Thyroid gland (tissue), 4 donors: ENCODE measurements around the gene AMPD3. TPM values are rescaled to one million over a fixed set of nuclear protein-coding genes. Genes with fewer than 3 reads are reported as not detected.

Source experiments
- DNase-seq, 2 donors: peaks; one replicate each; pipeline ENCODE4 v3.0.0-alpha.2; 2019
- H3K27ac ChIP-seq, 3 donors: fragments of 200-600 bp; sonication (generic); 1 replicate in 2 of 3; 2 replicates in 1 of 3; pipeline ENCODE4 v1.5.1; 2016 to 2019; ENCODE audit warnings: mild to moderate bottlenecking in 1 of 3, moderate library complexity in 1 of 3
- H3K27me3 ChIP-seq: fragments of 200-600 bp; sonication (generic); one replicate; pipeline ENCODE4 v1.5.1; 2019
- H3K36me3 ChIP-seq, 2 donors: fragments of 200-600 bp; sonication (generic); one replicate each; pipeline ENCODE4 v1.5.1; 2016 to 2019
- H3K4me1 ChIP-seq, 2 donors: fragments of 200-600 bp; sonication (generic); one replicate each; pipeline ENCODE4 v1.5.1; 2017 to 2019
- H3K4me3 ChIP-seq, 3 donors: fragments of 200-600 bp; sonication (generic); replicated peaks in 1 of 3; 1 replicate in 2 of 3; 2 replicates in 1 of 3; pipeline ENCODE4 v1.5.1; 2016; ENCODE audit warnings: mild to moderate bottlenecking in 1 of 3
- H3K9me3 ChIP-seq: fragments of 200-600 bp; sonication (generic); one replicate; pipeline ENCODE4 v1.5.1; 2017
- CTCF ChIP-seq, 6 experiments: fragments of 200-600 bp in 3 of 6; fragments of 450-650 bp in 3 of 6; sonication (generic) in 3 of 6; IDR thresholded peaks; one replicate each; pipeline ENCODE4 v1.5.1; 2016 to 2019; ENCODE audit warnings: antibody characterized with exemption in 6 of 6, mild to moderate bottlenecking in 2 of 6, inconsistent platforms in 1 of 6, moderate library complexity in 1 of 6
- POLR2A ChIP-seq, 2 donors: fragments of 450-650 bp; IDR thresholded peaks; one replicate each; pipeline ENCODE4 v1.6.1; 2017; ENCODE audit warnings: antibody characterized with exemption in 2 of 2, mild to moderate bottlenecking in 2 of 2, moderate library complexity in 1 of 2
- WGBS, 2 donors: methylation state at CpG; one replicate each; pipeline ENCODE4 v1.1.5; 2017; 5-methylcytosine and 5-hydroxymethylcytosine counted together
- intact Hi-C: fragments of 100-400 bp; cut with DNase I; formaldehyde crosslinking; loops from one replicate; pipeline ENCODE4 v1.15.1; 2023
- total RNA-seq, 4 donors: library from RNA; depleted of rRNA; stranded (reverse); fragments of >200 nt; gene quantifications; one replicate each; pipeline ENCODE4 v1.2.3, GENCODE V29; 2016

The AMPD3 gene
- total RNA-seq, 4 donors from 2014 or later, result 3.8 to 13.0 (median 7.6) TPM

GRCh38 chr11:10414181-10414580 is 40.9 kb upstream of the AMPD3 start:
- Histone ChIP-seq H3K27me3 (no peaks in the 10 kb centered on the region), H3K4me1 (peaks cover 0 to 8% of the 10 kb centered on the region in 2 donors), H3K4me3 (no peak overlapping the region), H3K27ac (no peak overlapping the region), H3K9me3 (no peaks in the 10 kb centered on the region), H3K36me3 (no peaks in the 10 kb centered on the region)
- intact Hi-C loops, result no loop called here
- no peak for DNase-seq
- WGBS, 2 donors, result 61 to 70% methylated on average over 8 of the region's 8 CpGs
- TF ChIP-seq CTCF (IDR thresholded peaks at IDR 0.05), result no peak
- no peak for TF ChIP-seq POLR2A (IDR thresholded peaks at IDR 0.05)

- peak in 1 of 2 donors; percentile 6 for DNase-seq
- no peaks in the 10 kb centered on the region for H3K9me3 ChIP-seq
- H3K27me3 ChIP-seq, result no peaks in the 10 kb centered on the region
- WGBS, 2 donors, result 57 to 75% methylated on average over 10 of the region's 10 CpGs
- H3K4me3 ChIP-seq, result no peak overlapping the region
- intact Hi-C loops, result no loop called here
- TF ChIP-seq POLR2A (IDR thresholded peaks at IDR 0.05), result no peak
- no peaks in the 10 kb centered on the region for H3K36me3 ChIP-seq
- no peak overlapping the region for H3K27ac ChIP-seq
- H3K4me1 ChIP-seq, result peaks cover 0 to 8% of the 10 kb centered on the region in 2 donors
Measured at GRCh38 chr11:10414659-10415058, 40.4 kb upstream of the AMPD3 start.

- Histone ChIP-seq H3K36me3 (no peaks in the 10 kb centered on the region), H3K27ac (no peak overlapping the region), H3K4me3 (no peak overlapping the region), H3K9me3 (no peaks in the 10 kb centered on the region), H3K27me3 (no peaks in the 10 kb centered on the region), H3K4me1 (peaks cover 0 to 8% of the 10 kb centered on the region in 2 donors)
- DNase-seq, result no peak
- 83 to 87% methylated on average over 7 of the region's 7 CpGs for WGBS, 2 donors
- intact Hi-C loops, result no loop called here
- TF ChIP-seq CTCF (IDR thresholded peaks at IDR 0.05), result no peak
- no peak for TF ChIP-seq POLR2A (IDR thresholded peaks at IDR 0.05)
Measured at GRCh38 chr11:10415817-10416392, 39.2 kb upstream of the AMPD3 start.

- Histone ChIP-seq H3K4me3 (no peak overlapping the region), H3K9me3 (no peaks in the 10 kb centered on the region), H3K27ac (no peak overlapping the region), H3K27me3 (no peaks in the 10 kb centered on the region), H3K4me1 (peaks cover 0 to 8% of the 10 kb centered on the region in 2 donors), H3K36me3 (no peaks in the 10 kb centered on the region)
- 60 to 63% methylated on average over 6 of the region's 6 CpGs for WGBS, 2 donors
- TF ChIP-seq CTCF (IDR thresholded peaks at IDR 0.05) (no peak), POLR2A (IDR thresholded peaks at IDR 0.05) (no peak)
- no peak for DNase-seq
- intact Hi-C loops, result no loop called here
Measured at GRCh38 chr11:10418259-10418949, 36.7 kb upstream of the AMPD3 start.

GRCh38 chr11:10418950-10419310 is 36.1 kb upstream of the AMPD3 start:
- Histone ChIP-seq H3K4me1 (peaks cover 0 to 8% of the 10 kb centered on the region in 2 donors), H3K36me3 (no peaks in the 10 kb centered on the region), H3K27me3 (no peaks in the 10 kb centered on the region), H3K4me3 (no peak overlapping the region), H3K9me3 (no peaks in the 10 kb centered on the region), H3K27ac (no peak overlapping the region)
- 69 to 70% methylated on average over 3 of the region's 3 CpGs for WGBS, 2 donors
- TF ChIP-seq POLR2A (IDR thresholded peaks at IDR 0.05), result no peak
- no peak for TF ChIP-seq CTCF (IDR thresholded peaks at IDR 0.05)
- no peak for DNase-seq
- intact Hi-C loops, result no loop called here
